Activated gamma-delta T cell treated with anti-CD3 and anti-CD28 coated beads, Interleukin-2, amount 50 U/mL, for 16 hours (primary cell): Measurements from ENCODE around the gene DMWD.
"Not testable (repeated sequence)": the region's sequence is repeated elsewhere in the genome, so short reads cannot be mapped to it uniquely, and the experiment has no call there.

ENCODE experiments used
- DNase-seq: peaks from one replicate; pipeline ENCODE4 v3.0.0-alpha.2; 2020; ENCODE audit warnings: low read depth

Gene DMWD

DNA sequence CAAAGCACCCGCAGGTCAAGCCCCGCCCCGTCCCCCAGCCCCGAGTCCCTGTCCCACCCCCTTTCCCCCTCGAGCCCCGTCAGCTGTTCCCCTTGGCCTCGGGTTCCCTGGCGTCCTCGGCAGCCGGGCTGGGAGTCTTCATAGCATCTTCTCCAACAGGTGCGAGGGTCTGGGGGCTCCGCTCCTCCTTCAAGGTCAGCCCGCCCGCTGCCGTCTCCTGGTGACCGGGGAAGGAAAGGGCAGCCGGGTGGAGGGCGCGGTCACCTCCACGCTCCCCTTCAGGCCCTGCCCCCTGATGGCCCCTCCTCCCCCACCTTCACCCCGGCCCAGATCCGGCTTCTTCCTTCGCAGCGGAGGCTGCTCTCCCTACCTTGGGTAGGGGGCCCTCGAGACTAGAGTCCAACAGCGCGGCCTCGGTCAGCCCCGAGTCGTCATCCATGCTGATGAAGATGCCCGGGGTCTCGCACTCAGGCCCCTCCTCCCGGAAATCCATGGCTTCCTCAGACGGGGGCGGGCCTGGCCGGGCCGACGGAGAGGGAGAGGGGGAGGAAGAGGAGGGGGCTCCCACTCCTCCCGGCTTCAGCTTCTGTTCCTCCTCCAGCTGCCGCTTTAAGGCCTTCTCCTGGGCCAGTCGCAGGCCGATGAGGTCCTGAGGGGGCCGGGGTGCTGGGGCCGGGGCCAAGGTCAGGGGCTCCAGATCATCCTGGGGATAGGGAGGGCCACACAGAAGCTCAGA, 23.0 kb upstream of the DMWD start:
- DNase-seq = no peak

DNA sequence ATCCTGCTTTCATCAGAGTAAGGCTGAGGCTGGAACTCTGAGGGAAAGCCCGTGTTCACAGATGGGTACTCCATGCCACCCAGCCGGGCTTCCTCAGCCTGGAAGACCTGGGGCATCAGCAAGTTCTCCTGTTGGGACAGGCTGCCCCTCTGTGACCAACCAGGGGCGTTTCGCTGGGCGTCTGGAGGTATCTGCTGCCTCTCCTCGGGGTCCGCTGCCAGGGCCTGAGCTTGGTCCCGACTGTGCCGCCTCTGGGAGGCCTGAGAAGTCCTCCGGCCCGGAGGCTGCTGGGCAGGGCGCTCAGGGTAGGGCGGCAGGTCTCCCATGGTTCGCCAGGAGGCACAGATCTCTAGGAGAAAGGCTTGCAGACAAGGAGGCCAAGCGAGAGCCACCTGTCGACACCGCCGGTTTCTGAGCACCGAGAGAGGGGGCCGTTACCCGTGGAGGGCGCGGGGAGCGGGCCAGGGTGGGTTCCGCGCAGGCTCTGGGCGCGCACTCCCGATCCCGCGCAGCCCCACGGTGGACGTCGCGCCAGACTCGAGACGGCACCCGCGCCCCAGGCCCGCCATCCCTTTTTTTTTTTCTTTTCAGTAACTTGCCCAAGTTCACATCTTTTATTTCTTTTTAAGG, 22.3 kb upstream of the DMWD start, which contains the start of gene RSPH6A:
TSS of gene RSPH6A (minus strand) at position 458 of the 630 bp plus-strand sequence. CDS start at position 326, 132 bp downstream.
- no peak for DNase-seq

DNA sequence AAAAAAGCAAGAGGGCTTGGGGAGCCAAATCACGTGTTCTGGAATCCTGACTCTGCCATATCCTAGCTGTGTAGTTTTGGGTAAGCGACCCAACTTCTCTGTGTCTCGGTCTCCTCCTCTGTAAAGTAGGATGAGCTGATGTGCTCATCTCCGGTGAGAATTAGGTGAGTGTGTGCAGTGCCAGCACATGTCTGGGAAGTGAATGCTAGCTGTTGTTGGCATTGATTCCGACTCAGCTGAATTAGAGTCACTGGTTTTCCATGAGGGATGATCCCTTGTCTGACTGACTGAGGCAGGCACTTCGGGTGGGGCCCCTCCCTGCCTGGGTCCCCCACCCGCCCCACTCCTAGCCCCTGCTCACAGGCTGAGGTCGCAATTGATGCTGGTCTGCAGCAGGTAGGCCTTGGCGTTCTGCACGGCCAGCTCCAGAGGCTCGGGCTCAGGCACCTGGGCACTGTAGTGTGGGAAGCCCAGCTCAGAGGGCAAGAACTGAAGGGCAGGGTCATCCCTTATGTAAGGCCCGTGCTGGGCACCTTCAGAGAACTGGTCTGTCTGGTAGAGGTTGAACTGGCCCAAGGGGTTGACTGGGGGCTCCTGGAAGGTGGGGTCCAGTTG, 21.6 kb upstream of the DMWD start:
- no peak for DNase-seq

DNA sequence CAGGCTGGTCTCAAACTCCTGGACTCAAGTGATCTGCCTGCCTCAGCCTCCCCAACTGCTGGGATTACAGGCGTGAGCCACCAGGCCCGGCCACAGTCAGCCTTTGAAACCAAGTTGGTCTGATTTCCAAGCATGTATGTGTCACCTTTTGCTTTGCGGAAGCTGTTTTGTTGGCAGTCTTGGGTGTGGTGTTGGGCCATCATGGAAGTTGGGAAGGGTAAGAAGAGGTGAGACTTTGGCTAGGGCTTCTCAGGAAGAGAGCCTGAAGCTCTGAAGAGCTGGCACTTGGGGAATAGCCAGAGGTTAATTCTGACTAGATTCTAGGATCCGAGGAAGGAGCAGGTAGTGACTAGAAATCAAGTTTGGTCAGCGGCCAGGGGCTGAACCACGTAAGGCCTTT, 19.7 kb upstream of the DMWD start:
- no peak for DNase-seq

DNA sequence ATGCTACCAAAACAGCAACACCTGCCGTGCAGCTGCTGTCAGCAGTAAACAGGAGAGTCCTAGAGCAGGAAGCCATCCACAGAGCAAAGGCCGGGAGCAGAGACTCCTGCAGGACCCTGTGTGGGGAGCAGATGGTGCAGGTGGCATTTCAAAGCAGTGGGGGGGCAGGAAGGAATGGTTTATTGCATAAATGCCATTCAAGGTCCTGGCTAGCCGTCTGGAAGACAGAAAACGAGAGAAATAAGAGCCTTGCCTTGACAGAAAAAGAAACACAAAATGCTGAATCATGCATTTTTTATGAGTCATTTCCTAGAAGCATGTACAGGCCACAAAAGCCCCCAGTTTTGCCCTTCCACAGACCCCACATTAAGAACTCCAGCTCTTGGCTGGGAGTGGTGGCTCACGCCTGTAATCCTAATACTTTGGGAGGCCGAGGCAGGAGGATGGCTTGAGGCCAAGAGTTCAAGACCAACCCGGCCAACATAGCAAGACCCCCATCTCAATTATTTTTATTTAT, 17.1 kb upstream of the DMWD start:
- no peak for DNase-seq

DNA sequence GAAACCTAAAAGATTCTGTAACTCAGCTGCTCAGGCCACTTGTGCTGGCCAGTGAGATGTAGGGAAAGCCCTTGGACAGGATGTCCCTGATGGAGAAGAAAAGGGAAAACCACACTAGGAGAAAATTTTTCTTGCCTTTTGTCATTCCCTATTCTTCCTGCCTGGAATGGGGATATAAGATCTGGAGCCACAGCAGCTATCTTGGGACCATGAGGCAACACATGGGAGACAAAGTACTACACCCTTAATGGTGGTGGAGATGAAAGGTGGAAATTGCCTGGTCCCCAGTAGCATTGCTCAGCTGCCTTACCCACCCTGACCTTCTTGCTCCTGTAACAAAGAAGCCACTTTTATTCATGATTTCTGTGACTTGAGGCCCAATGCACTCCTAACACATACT, 13.1 kb upstream of the DMWD start:
- DNase-seq = no peak

DNA sequence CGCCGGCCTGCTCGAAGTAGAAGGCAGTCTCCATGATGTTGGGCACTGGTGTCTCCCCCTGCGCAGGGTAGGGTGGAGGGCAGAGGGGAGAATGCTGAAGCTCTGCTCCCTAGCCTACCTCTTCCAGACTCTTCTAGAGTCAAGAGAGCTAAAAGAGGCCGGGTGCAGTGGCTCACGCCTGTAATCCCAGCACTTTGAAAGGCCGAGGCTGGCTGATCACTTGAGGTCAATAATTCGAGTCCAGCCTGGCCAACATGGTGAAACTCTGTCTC, 12.2 kb upstream of the DMWD start:
- DNase-seq = no peak

DNA sequence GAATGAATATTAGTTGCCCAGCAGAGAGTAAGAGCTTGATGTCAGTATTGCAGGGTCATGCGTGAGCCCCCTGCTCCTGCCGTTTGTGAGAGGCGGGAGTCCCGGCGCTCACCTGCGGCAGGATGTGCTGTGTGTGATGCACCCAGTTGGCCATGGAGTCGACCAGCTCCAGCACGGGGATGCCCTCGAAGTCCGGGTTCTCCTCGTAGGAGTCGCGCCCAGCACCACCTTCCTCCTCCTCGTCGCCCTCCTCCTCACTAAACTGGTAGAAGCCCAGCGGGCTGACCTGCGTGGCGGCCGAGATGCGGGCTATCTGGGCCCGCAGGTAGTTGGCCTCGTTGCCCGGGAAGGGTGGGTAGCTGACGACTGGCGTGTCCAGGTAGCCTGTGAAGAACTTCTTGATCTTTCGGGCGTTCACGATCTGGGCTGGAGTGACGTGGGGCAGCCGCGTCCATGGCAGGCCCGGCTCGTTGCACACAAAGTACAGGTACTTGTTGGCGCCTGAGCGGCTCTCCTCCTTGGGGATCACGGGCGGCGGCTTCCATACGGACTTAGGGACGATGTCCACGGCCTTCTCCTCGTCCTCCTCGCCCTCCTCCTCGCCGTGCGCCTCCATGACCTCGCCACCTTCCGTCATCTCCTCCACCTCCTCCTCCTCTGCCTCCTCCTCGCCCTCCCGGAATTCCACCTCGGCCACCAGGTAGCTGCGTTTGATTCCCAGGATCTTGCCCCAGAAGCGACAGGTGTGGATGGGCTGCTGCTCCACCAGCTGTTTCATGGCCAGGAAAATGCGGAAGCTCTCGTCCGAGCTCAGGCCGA, 11.7 kb upstream of the DMWD start:
- no peak for DNase-seq

DNA sequence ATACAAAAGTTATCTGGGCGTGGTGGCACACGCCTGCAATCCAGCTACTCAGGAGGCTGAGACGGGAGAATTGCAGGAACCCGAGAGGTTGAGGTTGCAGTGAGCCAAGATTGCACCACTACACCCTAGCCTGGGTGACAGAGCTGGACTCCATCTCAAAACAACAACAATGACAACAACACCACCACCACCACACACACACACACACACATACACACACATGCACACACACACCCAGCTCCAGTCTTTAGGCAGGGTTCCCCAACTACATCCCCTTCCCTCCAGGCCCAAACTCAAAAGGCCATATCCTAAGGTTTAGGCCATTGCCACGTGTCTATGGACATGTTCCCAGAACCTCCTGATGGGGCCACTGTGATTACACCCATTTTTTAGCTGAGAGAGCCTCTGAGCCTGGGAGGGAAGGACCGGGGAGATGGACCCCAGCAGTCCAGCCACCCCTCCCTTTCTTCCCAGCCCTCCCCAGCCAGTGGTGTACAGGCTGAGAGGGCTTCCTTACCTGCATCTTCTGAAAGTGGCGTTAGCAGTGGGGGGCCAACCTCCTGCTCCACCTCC, 9.0 kb upstream of the DMWD start:
- no peak for DNase-seq

DNA sequence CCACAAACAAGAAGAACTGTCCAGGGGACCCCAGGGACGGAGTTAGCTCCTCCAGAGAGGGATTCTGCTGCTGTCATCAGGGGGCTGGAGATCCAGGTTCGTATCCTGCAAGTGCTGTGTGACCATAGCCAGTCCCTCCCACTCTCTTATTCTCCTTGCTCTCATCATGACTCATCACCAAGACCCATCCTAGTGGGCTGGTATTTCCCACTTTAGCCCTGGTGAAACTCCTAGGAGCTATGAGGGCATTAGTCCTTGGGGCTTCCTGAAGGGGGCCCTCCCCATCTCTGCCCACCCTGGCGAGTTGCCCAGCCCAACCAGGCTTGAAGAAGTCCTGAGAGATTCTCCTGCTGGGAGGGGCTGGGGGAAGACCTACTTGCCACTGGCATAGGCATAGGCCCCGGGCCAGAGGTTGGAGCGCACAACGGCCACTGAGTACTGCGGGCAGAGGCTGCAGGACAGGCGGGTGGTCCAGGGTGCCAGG, 7.5 kb upstream of the DMWD start:
- DNase-seq = no peak

DNA sequence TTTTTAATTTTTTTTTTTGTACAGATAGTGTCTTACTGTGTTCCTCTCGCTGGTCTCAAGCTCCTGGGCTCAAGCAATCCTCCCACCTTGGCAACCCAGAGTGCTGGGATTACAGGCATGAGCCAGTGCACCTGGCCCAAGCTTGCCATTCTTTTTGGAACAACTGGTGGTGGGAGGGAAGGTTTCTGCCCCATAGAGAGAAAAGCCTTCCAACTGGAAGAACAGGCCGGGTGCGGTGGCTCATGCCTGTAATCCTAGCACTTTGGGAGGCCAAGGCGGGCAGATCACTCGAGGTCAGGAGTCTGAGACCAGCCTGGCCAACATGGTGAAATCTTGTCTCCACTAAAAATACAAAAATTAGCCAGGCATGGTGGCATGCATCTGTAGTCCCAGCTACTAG, 6.9 kb upstream of the DMWD start:
- not testable (repeated sequence) for DNase-seq

DNA sequence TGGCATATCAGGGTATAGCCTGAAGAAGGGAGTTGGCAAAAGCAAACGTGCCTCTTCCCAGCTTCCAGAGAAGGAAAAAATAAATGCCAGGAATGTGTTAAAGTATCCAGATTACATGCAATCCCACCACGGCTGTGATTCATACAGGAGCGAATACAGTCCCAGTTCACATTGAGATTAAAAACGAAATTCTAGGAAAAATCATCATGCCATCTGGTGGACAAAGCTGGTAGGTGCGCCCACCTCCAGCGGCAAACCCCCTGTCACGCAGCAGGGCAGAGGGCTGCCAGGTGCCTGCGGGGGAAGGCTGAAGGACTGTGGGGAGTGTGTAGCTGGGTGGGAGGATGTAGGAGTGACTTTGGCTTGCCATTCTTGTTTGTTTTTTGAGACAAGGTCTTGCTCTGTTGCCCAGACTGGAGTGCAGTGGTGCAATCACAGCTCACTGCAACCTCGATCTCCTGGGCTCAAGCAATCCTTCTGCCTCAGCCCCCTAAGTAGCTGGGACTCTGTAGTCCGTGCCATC, 6.4 kb upstream of the DMWD start:
- peak; percentile 48 for DNase-seq

DNA sequence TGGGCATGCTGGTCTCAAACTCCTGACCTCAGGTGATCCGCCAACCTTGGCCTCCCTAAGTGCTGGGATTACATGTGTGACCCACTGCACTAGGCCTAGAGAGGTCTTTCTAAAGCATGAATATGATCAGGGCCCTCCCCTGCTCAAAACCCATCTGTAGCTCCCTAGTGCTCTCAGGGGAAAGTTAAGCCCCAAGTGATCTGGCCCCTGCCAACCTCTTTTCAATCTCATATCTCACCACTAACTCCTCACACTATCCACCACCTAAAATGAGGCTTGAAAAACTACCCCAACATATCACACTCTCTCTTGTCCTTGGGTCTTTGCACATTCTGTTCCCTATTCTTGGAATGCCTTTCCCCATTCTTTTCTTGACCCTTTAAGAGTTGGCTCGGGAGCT, 2.0 kb upstream of the DMWD start:
- DNase-seq = no peak

DNA sequence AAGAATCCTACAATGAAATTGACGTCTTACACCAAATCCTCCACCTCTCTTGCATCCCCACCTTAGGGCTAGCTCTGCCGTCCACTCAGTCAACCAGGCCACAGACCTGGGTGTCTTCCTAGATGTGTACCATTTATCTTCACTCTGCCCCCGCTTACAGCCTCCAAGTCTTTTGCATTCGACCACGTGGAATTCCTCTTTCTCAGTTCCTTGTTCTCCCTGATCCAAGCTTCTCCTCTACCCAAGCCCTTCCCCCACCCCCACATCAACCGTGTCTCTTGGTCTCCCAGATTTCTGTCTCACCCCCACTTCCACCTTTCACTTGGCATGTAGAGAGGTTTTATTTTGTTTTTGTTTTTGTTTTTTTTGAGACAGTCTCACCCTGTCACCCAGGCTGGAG, 1.2 kb upstream of the DMWD start:
- no peak for DNase-seq

DNA sequence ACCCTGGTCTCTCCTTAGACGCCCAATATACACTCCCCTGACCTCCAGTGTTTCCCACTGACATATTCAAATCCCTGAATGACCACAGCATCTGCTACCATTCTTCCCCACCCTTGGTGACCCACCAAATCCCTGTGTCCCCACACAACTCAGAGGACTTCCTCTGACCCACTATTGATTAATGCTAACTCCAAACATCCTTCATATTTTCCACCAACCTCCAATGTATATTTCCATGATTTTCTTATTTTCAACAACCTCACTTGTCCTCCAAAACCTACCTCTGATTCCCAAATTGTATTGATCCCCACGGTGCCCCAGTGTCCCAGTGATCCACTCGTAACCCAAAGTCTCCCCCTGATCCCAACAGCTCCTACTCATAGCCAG, 526 bp upstream of the DMWD start:
- no peak for DNase-seq

DNA sequence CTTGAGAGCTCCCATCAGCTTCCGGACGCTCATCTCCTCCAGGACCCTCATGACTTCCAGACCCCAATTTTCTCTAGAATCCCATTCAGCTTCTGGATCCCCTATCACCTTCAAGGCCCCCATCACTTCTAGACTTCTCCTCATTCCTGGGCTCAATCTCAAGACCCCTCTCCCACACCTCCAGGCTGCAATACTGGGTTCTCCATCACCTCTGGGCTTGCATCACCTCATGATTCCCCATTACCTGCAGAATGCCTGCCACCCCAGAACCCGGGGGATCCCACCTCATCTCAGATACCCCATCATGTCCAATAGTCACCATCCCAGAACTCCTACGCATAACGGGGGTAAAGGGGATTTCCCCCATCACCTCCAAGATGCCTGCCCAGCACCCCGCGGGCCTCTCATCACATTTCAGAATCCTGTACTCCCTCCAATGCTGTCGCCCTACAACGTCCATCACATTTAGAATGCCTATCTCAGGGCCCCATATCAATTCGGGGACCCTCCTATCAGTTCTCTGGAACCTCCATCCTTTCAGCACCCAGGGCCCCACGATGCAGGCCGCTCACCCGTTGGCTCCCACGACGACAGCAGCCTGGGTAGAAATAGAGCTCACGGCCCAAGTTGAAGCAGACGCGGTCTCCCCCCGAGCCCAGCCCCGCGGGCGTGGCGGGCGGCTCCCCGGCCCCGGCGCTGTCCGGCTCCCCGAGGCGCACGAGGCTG, 738 bp downstream of the DMWD start:
- DNase-seq = no peak

DNA sequence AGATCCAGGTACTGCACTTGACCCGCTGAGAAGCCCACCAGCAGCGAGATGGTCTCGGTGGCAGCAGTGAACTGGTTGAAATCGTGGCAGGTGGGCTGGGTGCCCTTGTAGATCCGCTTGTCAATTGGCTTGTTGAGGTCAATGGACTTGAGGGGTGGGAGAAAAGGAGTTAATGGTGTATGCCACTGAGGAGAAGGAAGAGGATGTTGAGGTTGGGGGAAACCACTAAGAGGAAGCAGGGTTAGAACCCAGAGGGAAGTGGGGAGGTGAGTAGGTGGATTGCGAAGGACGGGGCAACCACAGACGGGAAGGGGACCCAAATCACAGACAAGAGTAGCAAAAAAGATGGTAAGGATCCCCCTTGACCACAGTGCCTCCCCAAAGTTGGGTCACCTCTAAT, 1.7 kb downstream of the DMWD start:
- no peak for DNase-seq

DNA sequence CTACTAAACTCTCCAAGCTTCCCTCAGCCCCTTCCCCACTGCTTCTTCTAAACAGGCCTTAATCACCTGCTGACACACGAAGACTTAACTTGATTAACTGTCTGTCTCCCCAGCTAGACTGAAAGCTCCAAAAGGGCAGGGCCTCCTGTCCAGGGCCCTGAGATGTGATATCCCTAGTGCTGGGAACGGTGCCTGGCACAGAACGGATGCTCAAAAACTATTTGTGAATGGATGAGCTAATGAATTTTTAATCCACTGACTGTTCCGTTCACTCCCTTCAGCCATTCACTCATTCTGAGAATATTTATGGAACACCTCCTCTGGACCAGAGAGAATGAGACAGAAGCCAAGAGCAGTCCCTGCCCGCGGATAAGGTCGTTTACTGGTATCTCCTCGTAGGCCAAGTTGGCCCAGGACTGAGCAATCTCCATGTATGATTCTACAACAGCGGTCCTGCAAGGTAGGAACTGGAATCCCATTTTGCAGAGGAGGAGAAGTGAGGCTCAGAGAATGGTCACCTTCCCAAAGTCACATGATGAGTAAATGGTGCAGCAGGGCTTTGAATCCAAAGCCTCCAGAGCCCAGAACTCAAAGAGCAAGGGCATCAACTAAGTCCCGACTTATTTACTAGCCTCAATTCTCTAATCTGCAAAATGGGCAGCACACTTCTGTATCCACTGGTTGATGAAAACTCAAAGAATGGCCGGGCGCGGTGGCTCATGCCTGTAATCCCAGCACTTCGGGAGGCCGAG, 3.4 kb downstream of the DMWD start:
- no peak for DNase-seq

DNA sequence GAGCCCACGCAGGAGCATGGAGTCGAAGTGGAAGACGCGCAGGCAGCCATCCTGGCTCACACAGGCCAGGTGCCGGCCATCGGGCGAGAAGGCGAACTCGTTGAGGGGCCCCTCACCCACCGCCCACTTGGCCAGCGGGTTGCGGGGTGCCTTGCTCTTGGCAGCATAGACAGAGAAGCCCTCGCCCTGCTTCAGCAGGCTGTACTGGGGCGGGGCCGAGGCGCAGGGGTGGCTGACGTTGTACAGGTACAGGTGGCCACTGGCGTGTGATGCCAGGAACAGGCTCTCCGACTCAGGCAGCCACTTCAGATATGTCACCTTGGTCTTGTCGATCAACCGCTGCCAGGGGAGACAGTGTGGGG, 6.1 kb downstream of the DMWD start:
- no peak for DNase-seq

DNA sequence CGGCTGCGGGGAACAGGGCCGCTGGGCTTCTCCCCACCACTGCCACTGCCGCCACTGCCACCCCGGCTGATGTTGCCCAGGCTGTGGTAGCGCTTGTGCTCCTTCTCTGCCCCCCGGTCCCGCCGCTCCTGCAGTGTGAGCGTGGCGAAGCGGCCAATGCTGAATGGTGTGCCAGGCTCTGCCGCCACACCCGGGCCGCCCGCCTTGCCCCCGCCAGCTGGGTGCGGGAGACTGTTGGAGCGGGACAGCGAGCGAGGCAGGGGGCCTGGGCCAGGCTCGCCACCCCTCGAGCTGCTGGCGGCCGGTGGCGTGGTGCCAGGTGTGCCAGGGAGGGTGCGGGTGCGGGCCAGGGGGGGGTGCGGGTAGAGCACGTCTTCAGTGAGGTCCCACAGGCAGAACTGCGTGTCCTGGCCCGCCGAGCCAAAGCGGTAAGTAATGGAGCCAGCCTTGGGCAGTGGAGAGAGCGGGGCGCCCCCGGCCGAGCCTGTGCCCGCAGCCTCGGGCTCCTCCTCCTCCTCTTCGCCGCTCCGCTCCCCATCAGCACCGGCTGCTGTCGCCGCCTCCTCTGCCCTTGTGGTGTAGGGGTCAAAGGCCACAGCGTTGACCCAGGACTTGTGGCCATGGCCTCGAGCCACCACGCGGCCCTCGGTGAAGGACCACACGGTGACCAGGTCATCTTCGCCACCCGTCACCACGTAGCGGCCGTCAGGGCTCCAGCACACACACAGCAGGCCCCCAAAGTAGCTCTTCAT, 6.7 kb downstream of the DMWD start:
- no peak for DNase-seq
